Retinal pigment epithelial cell (primary cell): Measurements from ENCODE around the gene ZNF593.

ENCODE experiments used
- DNase-seq: peaks from one replicate; pipeline ENCODE4 v3.0.0-alpha.2; 2010; ENCODE audit warnings: low read depth
- H3K4me3 ChIP-seq: 2 replicates; pipeline ENCODE4 v1.5.1; 2011; ENCODE audit warnings: mild to moderate bottlenecking, low read length, control low read depth, moderate library complexity
- TF ChIP-seq, protein P1 (sequence below): conservative IDR thresholded peaks from 2 replicates; pipeline ENCODE4 v1.5.1; 2011; ENCODE audit warnings: low read depth, low read length, control low read depth, inconsistent platforms

The ZNF593 gene

DNA sequence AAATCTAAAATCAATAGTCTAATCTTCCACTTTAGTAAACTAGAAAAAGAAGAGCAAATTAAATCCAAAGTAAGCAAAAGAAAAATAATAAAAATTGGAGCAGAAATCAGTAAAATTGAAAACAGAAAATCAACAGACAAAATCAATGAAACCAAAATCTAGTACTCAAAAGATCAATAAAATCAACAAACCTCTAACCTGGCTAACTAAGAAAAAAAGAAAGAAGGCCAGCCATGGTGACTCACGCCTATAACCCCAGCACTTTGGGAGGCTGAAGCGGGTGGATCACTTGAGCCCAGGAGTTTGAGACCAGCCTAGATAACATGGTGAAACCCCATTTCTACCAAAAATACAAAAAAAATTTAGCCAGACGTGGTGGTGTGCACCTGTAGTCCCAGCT, 35.2 kb upstream of the ZNF593 start:
- no peak overlapping the region for H3K4me3 ChIP-seq
- TF ChIP-seq, protein P1, sequence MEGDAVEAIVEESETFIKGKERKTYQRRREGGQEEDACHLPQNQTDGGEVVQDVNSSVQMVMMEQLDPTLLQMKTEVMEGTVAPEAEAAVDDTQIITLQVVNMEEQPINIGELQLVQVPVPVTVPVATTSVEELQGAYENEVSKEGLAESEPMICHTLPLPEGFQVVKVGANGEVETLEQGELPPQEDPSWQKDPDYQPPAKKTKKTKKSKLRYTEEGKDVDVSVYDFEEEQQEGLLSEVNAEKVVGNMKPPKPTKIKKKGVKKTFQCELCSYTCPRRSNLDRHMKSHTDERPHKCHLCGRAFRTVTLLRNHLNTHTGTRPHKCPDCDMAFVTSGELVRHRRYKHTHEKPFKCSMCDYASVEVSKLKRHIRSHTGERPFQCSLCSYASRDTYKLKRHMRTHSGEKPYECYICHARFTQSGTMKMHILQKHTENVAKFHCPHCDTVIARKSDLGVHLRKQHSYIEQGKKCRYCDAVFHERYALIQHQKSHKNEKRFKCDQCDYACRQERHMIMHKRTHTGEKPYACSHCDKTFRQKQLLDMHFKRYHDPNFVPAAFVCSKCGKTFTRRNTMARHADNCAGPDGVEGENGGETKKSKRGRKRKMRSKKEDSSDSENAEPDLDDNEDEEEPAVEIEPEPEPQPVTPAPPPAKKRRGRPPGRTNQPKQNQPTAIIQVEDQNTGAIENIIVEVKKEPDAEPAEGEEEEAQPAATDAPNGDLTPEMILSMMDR, result no peak
- no peak for DNase-seq

DNA sequence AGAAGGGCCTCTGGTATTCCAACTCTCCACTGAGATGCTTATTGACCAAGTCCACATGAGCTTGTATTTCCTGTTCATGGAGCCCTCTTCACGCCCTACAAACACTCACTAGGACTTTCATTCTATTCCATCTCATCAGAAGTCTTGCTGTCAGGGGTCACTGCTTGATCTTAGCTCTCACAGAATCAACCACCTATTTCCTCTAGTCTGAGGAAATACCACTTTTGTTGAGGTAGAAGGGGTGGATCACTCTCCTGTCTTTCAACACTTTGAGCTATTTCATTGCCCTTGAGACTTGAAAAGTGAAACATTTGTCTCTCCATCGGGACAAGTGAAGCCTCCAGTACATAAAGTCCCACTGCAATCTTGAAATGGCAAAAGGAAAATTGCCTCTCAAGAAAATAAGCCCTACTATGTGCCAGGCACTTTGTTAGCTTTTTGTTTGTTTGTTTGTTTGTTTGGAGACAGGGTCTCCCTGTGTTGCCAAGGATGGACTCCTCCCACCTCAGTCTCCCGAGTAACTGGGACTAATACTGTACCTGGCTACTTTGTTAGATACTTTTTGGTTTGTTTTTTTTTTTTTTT, 30.6 kb upstream of the ZNF593 start:
- H3K4me3 ChIP-seq, result no peak overlapping the region
- no peak for DNase-seq
- TF ChIP-seq, protein P1, result no peak

- no peak for DNase-seq
- TF ChIP-seq, protein P1, result no peak
- no peak overlapping the region for H3K4me3 ChIP-seq
Measured at GRCh38 chr1:26142159-26142558, 27.5 kb upstream of the ZNF593 start.

DNA sequence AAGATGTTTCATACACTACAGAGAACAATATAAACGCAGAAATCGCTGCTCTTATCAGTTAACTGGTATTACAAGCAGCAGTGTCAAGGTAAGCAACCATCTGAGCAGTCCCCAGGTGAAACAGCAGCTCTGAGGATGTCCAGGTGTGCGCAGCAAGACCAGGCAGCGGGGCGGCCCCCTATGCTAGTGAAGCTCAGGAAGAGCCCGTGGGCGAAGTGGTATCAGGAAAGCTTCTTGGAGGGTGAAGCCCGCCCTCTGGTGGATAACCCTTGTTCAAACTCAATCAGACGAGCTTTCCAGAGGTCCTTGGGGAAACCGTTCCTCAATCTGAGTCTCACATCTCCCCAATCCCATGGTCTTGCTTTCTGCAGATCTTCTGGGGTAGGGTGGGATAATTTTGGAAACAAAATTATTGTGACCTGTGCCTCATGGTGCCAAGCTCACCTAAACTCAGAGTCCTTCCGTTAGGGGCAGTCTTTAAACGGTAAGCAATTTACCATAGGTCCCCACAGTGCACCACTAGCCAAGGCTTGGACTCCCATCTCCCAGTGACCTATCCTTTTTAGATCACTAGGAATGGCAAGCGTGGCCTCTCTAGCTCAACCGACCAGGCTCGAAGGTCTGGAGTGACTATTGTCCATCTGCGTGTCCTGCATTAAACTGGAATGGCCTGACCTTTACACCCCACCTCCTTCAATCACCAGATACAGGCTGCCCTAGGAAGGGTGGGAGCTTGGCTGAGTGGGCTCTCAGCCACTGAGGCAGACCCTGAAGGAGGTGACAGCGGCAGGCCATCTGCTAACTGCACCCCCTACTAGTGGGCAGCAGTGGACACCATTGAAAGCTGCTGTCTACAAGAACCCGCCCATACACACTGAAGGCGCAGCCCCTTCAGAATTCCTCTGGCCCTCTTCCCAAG, 24.4 kb upstream of the ZNF593 start:
- peak; percentile 34 for DNase-seq
- no peak overlapping the region for H3K4me3 ChIP-seq
- TF ChIP-seq, protein P1, result peak; percentile 73

DNA sequence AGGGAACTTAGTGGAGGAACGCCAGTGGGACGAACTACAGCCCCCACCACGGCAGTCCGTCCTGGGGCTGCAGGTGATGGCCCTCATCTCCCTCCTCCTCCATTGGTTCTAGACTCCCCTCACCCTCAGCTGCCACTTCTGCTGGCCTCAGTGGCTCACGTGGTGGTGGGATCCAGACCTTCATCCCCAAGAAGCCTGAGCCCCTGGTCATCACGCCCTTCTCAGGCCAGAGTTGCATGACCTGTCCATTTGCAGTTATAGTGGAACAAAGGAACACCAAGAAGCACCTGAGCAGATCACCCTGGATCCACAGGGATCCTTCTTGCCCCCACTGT, 23.8 kb upstream of the ZNF593 start:
- no peak overlapping the region for H3K4me3 ChIP-seq
- TF ChIP-seq, protein P1, result no peak
- no peak for DNase-seq

DNA sequence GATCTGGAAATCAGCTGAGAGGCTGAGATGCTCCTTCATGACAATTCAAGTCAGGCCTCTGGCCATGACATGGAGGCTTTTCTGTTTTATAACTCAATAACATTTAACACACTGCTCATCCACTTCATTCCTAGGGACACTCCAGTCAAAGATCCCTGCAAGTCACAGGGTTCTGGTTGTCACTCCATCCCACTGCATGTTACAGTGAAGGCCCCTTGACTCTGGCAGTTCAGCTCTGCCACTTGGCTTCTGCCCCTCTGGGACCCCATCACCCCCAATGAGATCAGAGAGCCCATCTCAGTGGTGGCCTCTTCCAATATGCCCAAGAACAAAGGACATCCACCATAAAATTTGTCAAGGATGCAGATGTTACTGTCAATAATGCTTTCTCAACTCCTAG, 20.8 kb upstream of the ZNF593 start:
- H3K4me3 ChIP-seq, result no peak overlapping the region
- TF ChIP-seq, protein P1, result no peak
- no peak for DNase-seq
